HG03108 (cell line): ENCODE data around the gene PLAC1.

Experiments used
- ATAC-seq: cut with Tn5 transposase; IDR thresholded peaks from one replicate; pipeline ENCODE4 v1.9.1; 2021; ENCODE audit warnings: moderate library complexity; ENCODE audit not compliant: unreplicated experiment

Gene PLAC1

DNA sequence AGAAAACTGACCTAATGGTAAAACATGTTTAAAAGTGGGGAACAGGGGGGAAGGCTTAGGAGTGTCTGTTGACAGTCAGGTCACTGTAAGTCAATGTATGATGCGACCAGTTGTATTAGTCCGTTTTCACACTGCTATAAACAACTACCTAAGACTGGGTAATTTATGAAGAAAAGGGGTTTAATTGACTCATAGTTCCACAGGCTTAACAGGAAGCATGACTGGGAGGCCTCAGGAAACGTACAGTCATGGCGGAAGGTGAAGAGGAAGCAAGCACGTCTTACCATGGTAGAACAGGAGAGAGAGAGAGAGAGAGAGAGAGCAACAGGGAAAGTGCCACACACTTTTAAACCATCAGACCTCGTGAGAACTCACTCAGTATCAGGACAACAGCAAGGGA lies 13.0 kb upstream of the PLAC1 start:
- ATAC-seq: no peak

DNA sequence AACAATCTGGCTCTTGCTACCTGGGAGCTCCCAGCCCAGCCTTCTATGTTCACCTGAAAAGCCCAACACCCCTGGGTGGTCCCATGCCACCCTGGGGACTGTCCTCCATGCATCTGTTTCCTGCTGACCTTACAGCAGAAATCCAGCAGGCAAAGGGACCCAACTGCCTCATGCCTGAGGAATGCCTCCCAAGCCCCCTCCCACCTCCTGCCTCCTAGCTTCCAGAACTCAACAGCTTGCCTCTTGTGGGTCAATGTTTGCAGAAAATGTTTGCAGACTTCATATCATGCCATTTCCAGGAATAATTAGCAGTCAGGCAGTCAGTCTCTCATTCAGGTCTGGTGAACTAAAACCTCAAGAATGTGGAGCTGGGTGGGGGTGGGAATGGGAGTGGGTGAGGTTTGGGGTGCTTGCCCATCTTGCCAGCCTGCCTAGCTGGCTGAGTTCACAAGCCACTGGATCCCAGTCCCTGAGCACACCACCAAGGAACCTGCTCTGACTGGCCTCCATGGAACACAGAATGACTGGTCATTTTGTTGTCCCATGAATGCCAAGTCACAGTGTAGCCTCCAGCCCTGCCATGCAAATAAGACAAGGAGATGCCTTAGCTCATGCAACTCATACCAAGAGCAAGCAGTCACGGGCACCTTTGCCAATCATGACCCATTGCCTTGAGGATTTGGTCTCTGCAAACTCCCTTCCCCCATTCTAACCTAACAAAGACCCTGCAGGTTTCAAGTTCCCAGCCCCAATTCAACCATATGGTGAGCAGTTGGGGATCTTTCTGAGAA lies 12.1 kb upstream of the PLAC1 start:
- no peak for ATAC-seq

- no peak for ATAC-seq
These were observed 11.3 kb upstream of the PLAC1 start for GRCh38 chrX:134669378-134670098.

GRCh38 chrX:134664202-134664601 lies 5.9 kb upstream of the PLAC1 start:
- no peak for ATAC-seq

DNA sequence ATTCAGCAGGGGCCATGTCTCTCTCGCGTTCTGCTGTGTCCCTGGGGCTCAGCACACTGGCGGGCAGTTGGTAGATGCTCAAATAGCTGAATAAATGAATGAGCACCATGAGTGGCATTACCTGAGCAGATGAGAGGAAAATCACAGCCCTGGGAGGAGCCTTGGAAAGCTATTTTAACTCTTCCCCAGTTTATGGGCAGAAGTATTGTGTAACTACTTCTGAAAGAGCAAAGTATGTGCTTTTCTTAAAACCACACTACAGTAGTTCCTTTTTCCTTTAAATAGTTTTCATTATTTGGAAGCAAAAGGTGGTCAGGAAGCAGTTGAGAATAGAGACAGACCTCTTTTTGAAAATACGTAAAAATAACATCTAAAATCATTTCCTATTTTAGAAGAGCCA lies 3.0 kb upstream of the PLAC1 start:
- ATAC-seq: no peak

DNA sequence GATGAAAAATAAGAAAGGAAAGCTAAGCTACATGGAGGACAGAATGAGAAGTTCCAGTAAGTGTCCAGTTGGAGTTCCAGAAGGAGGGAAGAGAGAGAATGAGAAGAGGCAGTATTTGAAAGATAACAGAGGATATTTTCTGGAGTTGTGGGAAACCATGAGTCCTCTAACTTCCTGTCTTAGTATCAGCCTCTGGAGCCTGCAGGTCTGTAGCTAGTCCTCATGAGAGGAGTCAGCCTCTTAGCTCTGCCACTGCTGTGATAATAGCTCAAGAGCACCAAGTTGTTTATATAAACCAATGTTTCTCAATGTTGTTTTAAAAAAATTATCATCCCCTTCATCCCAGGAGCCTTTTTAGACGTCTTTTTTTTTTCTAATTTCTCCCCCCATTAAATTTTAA lies 2.4 kb upstream of the PLAC1 start:
- no peak for ATAC-seq

DNA sequence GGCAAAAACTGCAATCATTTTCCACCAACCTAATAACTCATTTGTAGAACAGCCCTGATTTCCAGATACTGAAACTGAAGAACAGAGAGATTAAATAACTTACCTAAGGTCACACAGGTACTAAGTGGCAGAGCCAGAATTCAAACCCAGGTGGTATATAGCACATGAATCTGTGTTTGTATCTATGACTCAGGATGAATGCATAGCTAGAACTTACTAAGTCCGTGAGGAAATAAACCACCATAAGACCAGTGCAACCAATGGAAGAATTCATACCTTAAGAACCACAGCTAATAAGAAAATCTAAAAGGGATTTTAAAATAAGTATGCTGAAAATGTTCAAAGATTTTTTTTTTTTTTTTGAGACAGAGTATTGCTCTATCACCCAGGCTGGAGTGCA lies 1.5 kb upstream of the PLAC1 start:
- ATAC-seq: no peak

DNA sequence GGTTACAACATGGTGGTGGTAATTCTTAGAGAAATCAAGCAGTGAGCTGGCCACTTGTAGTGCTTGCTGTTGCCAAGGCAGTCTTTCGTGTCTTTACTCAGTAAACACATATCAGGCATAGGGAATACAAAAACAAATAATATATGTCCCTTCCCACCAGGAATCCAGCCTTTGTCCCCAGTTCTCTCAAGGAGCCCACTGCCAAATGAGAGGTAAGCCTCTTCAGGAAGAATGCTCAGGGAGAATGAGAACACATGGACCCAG lies 421 bp upstream of the PLAC1 start:
- no peak for ATAC-seq

GRCh38 chrX:134654398-134655012 lies 3.8 kb downstream of the PLAC1 start:
- no peak for ATAC-seq

- ATAC-seq: no peak
These were observed 4.4 kb downstream of the PLAC1 start for GRCh38 chrX:134653835-134654234.

DNA sequence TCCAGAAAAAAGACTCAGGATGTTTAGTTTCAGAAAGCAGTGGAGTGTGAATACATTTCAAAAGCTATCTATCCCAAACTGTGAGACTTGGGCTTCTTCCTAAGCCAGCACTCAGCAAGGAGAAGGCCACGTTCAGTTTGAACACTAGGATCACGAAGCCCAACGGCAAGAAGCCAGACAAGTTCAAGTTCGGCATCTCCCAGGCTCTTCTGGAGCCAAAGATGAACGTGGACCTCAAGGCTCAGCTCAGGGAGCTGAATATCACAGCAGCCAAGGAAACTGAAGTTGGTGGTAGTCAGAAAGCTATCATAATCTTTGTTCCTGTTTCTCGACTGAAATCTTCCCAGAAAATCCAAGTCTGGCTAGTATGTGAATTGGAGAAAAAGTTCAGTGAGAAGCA lies 7.6 kb downstream of the PLAC1 start:
- ATAC-seq: no peak

DNA sequence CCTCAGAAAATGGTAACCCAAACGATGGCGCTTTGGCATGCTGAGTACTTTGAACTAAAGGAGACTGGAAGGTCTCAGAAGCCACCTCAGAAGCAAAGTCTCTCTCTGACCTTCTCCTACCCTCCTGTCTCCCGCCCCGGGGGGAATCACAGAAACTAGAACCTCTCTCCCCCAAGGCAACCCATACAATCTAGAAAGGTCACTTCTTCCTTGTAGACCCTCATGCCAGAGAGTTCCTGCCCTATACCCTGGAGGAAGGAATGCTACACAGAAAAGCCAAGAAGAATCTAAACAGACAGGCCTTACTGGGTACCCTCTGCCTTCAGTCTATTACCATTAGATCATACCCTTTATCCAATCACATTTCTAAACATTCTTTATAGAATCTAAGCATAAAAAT lies 8.5 kb downstream of the PLAC1 start:
- ATAC-seq: no peak

- no peak for ATAC-seq
These were observed 10.8 kb downstream of the PLAC1 start for GRCh38 chrX:134647477-134647877.

DNA sequence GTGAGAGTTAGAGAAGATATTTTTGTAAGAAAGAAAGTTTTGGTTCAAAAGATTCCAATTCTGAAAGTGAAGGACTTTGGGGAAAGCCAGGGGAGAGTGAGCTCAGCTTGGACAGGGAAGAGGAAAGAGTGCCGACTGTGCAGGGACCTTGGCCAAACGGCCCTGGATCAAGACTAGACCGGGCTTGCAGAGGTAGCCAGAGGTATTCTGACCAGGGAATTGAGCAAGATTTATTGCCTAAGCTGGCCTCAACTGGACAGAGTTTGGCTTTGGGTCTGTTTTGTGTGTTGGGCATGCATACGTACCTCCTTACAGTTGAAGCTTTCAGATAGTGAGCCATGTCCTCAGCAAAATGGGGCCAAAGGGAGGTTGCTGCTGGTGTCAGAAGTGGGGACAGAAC lies 11.6 kb downstream of the PLAC1 start:
- no peak for ATAC-seq

DNA sequence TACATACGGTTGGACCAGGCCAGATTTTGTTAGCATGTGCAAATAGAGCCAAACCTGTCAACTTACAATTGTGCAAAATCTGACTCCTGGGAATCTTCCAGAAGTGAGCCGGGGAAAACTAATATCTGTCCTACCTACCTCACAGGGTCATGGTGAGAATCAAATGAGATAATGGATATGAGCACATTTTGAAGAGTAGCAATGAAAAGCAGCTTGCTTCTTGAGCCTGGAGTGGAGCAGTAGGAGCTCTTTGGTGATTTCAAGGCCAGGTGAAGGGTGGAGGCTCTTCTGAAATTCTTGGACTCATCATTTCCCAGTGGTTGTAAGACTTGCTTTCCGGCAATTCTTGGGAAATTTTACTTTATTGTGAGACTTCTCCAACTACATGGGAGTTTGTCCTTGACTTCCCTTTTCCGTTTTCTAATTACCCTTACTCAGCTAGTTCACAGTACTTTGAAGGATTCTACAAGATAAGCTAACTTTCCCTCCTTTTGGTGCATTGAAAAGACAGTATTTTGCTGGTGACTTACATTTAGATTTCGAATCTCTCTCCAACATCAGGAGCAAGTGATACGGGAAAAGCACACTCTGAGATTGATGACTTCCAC lies 12.2 kb downstream of the PLAC1 start:
- ATAC-seq: no peak

GRCh38 chrX:134642386-134642785 lies 15.9 kb downstream of the PLAC1 start:
- ATAC-seq: no peak

DNA sequence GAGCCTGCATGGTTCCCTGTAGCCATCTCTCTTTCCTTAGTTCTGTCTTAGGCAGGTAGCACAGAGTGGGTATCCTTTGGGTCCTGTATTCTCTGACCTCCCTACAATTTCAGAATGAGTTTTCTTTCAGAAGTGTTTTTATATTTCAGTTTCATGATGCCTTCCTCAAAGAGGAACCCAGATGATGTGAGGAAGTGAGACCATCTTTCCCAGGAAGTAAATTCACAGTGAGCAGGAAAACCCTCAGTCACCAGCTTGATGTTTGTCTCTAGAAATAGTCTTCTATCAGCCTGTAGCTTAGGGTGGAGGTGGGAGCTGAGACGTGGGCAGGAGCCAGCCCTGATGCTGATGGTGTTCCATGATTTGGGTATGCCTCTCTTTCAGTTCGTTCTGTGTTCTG lies 16.9 kb downstream of the PLAC1 start:
- no peak for ATAC-seq

GRCh38 chrX:134640914-134641313 lies 17.4 kb downstream of the PLAC1 start:
- ATAC-seq: no peak

DNA sequence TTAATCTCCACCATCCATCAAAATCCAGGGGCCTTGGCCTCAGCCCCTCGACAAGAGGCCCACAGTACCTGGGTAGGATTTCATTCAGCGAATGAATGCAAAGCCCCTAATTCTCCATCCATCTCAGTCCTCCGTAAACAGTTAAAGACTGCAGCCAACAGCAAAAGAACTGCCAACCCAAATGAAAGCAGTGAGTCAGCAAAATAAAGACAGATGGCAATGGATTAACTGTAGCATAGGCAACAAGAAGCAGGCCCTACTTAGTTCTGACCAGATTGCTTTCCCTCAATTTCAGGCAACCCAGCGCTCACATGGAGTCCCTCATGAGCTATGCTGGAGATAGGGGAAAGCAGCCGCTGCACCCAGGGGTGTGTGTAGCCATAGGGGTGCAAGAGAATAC lies 21.4 kb downstream of the PLAC1 start:
- no peak for ATAC-seq

- no peak for ATAC-seq
These were observed 23.6 kb downstream of the PLAC1 start for GRCh38 chrX:134634691-134635090.

GRCh38 chrX:134633832-134634231 lies 24.4 kb downstream of the PLAC1 start:
- ATAC-seq: no peak

DNA sequence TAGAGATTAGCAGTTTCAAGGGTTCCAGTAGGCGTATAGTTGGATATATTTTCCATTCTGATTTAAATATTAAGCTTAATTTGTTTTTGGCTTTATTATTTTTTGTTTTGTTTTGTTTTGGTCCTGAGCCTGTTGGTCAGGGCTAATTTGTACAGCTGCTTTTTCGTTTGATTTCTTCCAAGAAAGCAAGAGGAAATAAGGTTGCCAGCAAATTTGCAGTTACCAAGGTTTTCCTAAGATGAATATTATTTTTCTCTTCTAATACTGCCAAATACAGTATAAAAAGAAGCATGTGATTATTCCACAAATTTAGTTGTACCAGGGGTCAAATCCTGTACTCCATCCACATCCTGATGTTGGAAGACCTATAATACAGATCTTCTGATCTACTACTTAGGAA lies 24.9 kb downstream of the PLAC1 start:
- no peak for ATAC-seq
